NB4 (cell line): ENCODE results near the gene KRT6C.

Experiments used
- DNase-seq: peaks from one replicate; pipeline ENCODE4 v3.0.0; 2010; ENCODE audit warnings: low read depth
- H3K4me3 ChIP-seq: one replicate; pipeline ENCODE4 v1.5.1; 2011; ENCODE audit warnings: mild to moderate bottlenecking, low read depth, low read length, moderate library complexity
- CTCF ChIP-seq: IDR thresholded peaks from one replicate; pipeline ENCODE4 v1.5.1; 2012; ENCODE audit warnings: low read depth, low read length
- MAX ChIP-seq: IDR thresholded peaks from 2 replicates; pipeline ENCODE4 v1.6.1; 2011; ENCODE audit warnings: low read depth, low read length
- MYC ChIP-seq: IDR thresholded peaks from 2 replicates; pipeline ENCODE4 v1.6.1; 2011; ENCODE audit warnings: low read depth, low read length
- POLR2A ChIP-seq: IDR thresholded peaks from 2 replicates; pipeline ENCODE4 v1.6.1; 2011; ENCODE audit warnings: mild to moderate bottlenecking; ENCODE audit not compliant: insufficient read length; ENCODE audit errors: extremely low read depth

The KRT6C gene

GRCh38 chr12:52474212-52474611 lies 607 bp upstream of the KRT6C start:
- TF ChIP-seq MYC (no peak), MAX (no peak), CTCF (no peak), POLR2A (no peak)
- H3K4me3 ChIP-seq: no peak overlapping the region
- no peak for DNase-seq

- no peak for DNase-seq
- TF ChIP-seq CTCF (no peak), MYC (no peak), MAX (no peak), POLR2A (no peak)
These were observed 3.8 kb downstream of the KRT6C start for GRCh38 chr12:52469853-52470252.

GRCh38 chr12:52464897-52465296 lies 8.7 kb downstream of the KRT6C start:
- DNase-seq: no peak
- TF ChIP-seq MAX (no peak), CTCF (no peak), POLR2A (no peak), MYC (no peak)
- H3K4me3 ChIP-seq: no peak overlapping the region

More at GRCh38 chr12:52469853-52470252, 3.8 kb downstream of the KRT6C start:
- no peak overlapping the region for H3K4me3 ChIP-seq

GRCh38 chr12:52461693-52462092 lies 11.9 kb downstream of the KRT6C start:
- no peak for DNase-seq
- no peak overlapping the region for H3K4me3 ChIP-seq
- no peak for TF ChIP-seq MAX
- no peak for TF ChIP-seq POLR2A
- TF ChIP-seq MYC: no peak
- TF ChIP-seq CTCF: no peak

- DNase-seq: no peak
- TF ChIP-seq CTCF (no peak), MAX (no peak), MYC (no peak), POLR2A (no peak)
- H3K4me3 ChIP-seq: no peak overlapping the region
These were observed 14.7 kb downstream of the KRT6C start for GRCh38 chr12:52458861-52459260.

GRCh38 chr12:52455821-52456220 lies 17.8 kb downstream of the KRT6C start:
- TF ChIP-seq MYC: no peak
- no peak for TF ChIP-seq POLR2A
- TF ChIP-seq MAX: no peak
- no peak for TF ChIP-seq CTCF
- peak; percentile 29 for DNase-seq
- no peak overlapping the region for H3K4me3 ChIP-seq
